K562 (cell line): Measurements from ENCODE around the gene TTC39B. TPM values are rescaled to one million over a fixed set of nuclear protein-coding genes. Genes with fewer than 3 reads are reported as not detected.

ENCODE experiments used
- ATAC-seq: fragments of 200-7000 bp; cut with Tn5 transposase; 3 replicates; pipeline ENCODE4 v1.9.1; 2020; ENCODE audit warnings: moderate library complexity
- BruUV-seq: library from RNA; stranded (reverse); fragments of 400-500 nt; replicated peaks from 2 replicates; lab custom pipeline; 2021; lab: Mats Ljungman, UMichigan
- CTCF ChIA-PET: fragments of 300-600 bp; formaldehyde crosslinking; extraction: SDS; loops from one replicate; lab custom pipeline; 2021; ENCODE audit warnings: low intra/inter-chr PET ratio; lab: Yijun Ruan, JAX
- POLR2A ChIA-PET: fragments of 300-600, 350-650 bp; sonication (Branson Sonifier 250); formaldehyde crosslinking; extraction: SDS; loops from one replicate; lab custom pipeline; 2021; ENCODE audit warnings: antibody characterized with exemption, inconsistent platforms; lab: Yijun Ruan, JAX
- DNase-seq, 4 experiments: peaks; one replicate each; pipeline versions ENCODE4 v3.0.0 to v3.0.0-alpha.2; 2011 to 2018; ENCODE audit warnings: low spot score in 3 of 4, mixed read lengths in 3 of 4; ENCODE audit errors: extremely low read depth in 1 of 4
- FAIRE-seq: peaks from 2 replicates; lab custom pipeline; 2011; peaks lifted over from hg19 to GRCh38; lab: Jason Lieb, UNC
- H2AFZ ChIP-seq: 2 replicates; pipeline ENCODE4 v1.6.0; 2011; ENCODE audit warnings: low read depth, low read length, control low read depth, inconsistent platforms
- H3K27ac ChIP-seq: fragments of 200-600 bp; 3 replicates; pipeline ENCODE4 v1.8.0; 2011; ENCODE audit warnings: low read depth, mild to moderate bottlenecking, control low read depth, inconsistent platforms, low read length, moderate library complexity, mixed read lengths; ENCODE audit errors: extremely low read depth
- H3K27me3 ChIP-seq, 2 experiments: fragments of 300-600 bp in 1 of 2; 2 replicates in 1 of 2; 3 replicates in 1 of 2; pipeline versions ENCODE4 v1.6.0 to v1.8.0; 2011; ENCODE audit warnings: inconsistent platforms in 2 of 2, low read length in 2 of 2, mild to moderate bottlenecking in 1 of 2, mixed read lengths in 1 of 2, moderate library complexity in 1 of 2; ENCODE audit not compliant: control insufficient read depth in 2 of 2, insufficient read depth in 2 of 2
- H3K36me3 ChIP-seq: fragments of 300-600 bp; 3 replicates; pipeline ENCODE4 v1.8.0; 2011; ENCODE audit warnings: mild to moderate bottlenecking, low read length, inconsistent platforms; ENCODE audit not compliant: control insufficient read depth, insufficient read depth
- H3K4me1 ChIP-seq, 2 experiments: fragments of 200-600 bp in 1 of 2; replicated peaks in 1 of 2; 2 replicates in 1 of 2; 3 replicates in 1 of 2; pipeline versions ENCODE4 v1.5.1 to v1.8.0; 2011; ENCODE audit warnings: inconsistent platforms in 2 of 2, low read length in 2 of 2, mild to moderate bottlenecking in 1 of 2, mixed read lengths in 1 of 2, moderate library complexity in 1 of 2; ENCODE audit not compliant: control insufficient read depth in 2 of 2, insufficient read depth in 2 of 2
- H3K4me2 ChIP-seq: 2 replicates; pipeline ENCODE4 v1.6.1; 2011; ENCODE audit warnings: low read length, control low read depth, inconsistent platforms, mixed read lengths; ENCODE audit not compliant: insufficient read depth
- H3K4me3 ChIP-seq: fragments of 200-600 bp; sonication (generic), shearing (Covaris generic); 2 replicates; pipeline ENCODE4 v1.5.1; 2016; ENCODE audit warnings: control low read depth, inconsistent platforms
- H3K79me2 ChIP-seq: fragments of 200-600 bp; 3 replicates; pipeline ENCODE4 v1.8.0; 2011; ENCODE audit warnings: low read length, inconsistent platforms; ENCODE audit not compliant: control insufficient read depth, insufficient read depth
- H3K9ac ChIP-seq, 2 experiments: 2 replicates each; pipeline versions ENCODE4 v1.6.0 to v1.6.1; 2011; ENCODE audit warnings: low read depth in 2 of 2, low read length in 2 of 2, control low read depth in 1 of 2, inconsistent platforms in 1 of 2, mild to moderate bottlenecking in 1 of 2, mixed read lengths in 1 of 2; ENCODE audit not compliant: insufficient read depth in 1 of 2
- H3K9me1 ChIP-seq: one replicate; pipeline ENCODE4 v1.6.0; 2011; ENCODE audit warnings: inconsistent platforms, mild to moderate bottlenecking, low read length, moderate library complexity; ENCODE audit not compliant: control insufficient read depth, insufficient read depth
- H3K9me3 ChIP-seq: replicated peaks from 2 replicates; pipeline ENCODE4 v1.5.1; 2011; ENCODE audit warnings: low read depth, low read length, inconsistent platforms; ENCODE audit not compliant: control insufficient read depth, insufficient read depth
- H4K20me1 ChIP-seq: replicated peaks from 2 replicates; pipeline ENCODE4 v1.6.1; 2011; ENCODE audit warnings: low read length, inconsistent platforms, mixed read lengths; ENCODE audit not compliant: control insufficient read depth, insufficient read depth
- GTF2E2 ChIP-seq: fragments of 200-800 bp; sonication (Bioruptor generic); IDR thresholded peaks from 2 replicates; pipeline ENCODE4 v1.6.1; 2016; ENCODE audit warnings: missing genetic modification characterization, missing compliant biosample characterization
- NFIX ChIP-seq: fragments of 250-450 bp; sonication (Bioruptor Pico); IDR thresholded peaks from 2 replicates; pipeline ENCODE4 v1.4.0; 2020; ENCODE audit warnings: low read depth, mild to moderate bottlenecking, moderate library complexity
- PCBP2 ChIP-seq: fragments of 200-400 bp; formaldehyde crosslinking; IDR thresholded peaks from 2 replicates; pipeline ENCODE4 v1.6.1; 2018; ENCODE audit warnings: low read length, low read depth, mild to moderate bottlenecking, moderate library complexity; ENCODE audit not compliant: poor library complexity, severe bottlenecking
- RCOR1 ChIP-seq, 2 experiments: IDR thresholded peaks; 2 replicates each; pipeline ENCODE4 v1.6.1; 2012; ENCODE audit warnings: low read depth in 2 of 2, low read length in 2 of 2, borderline replicate concordance in 1 of 2, improper control_type of control experiment in 1 of 2
- SMARCA4 ChIP-seq: fragments of 450-650 bp; IDR thresholded peaks from 2 replicates; pipeline ENCODE4 v1.6.1; 2016
- SMC3 ChIP-seq: conservative IDR thresholded peaks from 2 replicates; pipeline ENCODE4 v1.6.1; 2011; ENCODE audit warnings: low read depth, low read length, improper control_type of control experiment; ENCODE audit not compliant: insufficient read depth
- SRSF3 ChIP-seq: fragments of 200-400 bp; formaldehyde crosslinking; IDR thresholded peaks from 2 replicates; pipeline ENCODE4 v1.6.1; 2016; ENCODE audit warnings: mild to moderate bottlenecking, low read length, moderate library complexity; ENCODE audit not compliant: insufficient read depth
- ZBED1 ChIP-seq: IDR thresholded peaks from 2 replicates; pipeline ENCODE4 v1.6.1; 2014
- ZKSCAN8 ChIP-seq: fragments of 200-800 bp; sonication (Bioruptor generic); IDR thresholded peaks from 2 replicates; pipeline ENCODE4 v1.6.1; 2016; ENCODE audit warnings: missing genetic modification characterization, missing compliant biosample characterization
- ZNF512 ChIP-seq: IDR thresholded peaks from 2 replicates; pipeline ENCODE4 v1.6.1; 2016; ENCODE audit warnings: missing genetic modification characterization, missing compliant biosample characterization
- ZNF561 ChIP-seq: fragments of 450-650 bp; formaldehyde crosslinking; conservative IDR thresholded peaks from 2 replicates; pipeline ENCODE4 v1.4.0; 2020; ENCODE audit warnings: mild to moderate bottlenecking, moderate library complexity
- ZNF76 ChIP-seq: fragments of 250-450 bp; sonication (Bioruptor Pico); IDR thresholded peaks from 2 replicates; pipeline ENCODE4 v1.4.0; 2020; ENCODE audit warnings: mild to moderate bottlenecking, moderate library complexity, borderline replicate concordance
- WGBS: fragments of 100-300 bp; shearing (Covaris generic); methylation state at CpG from one replicate; pipeline ENCODE4 v1.1.6; 2016; ENCODE audit warnings: low coverage, mixed read lengths; ENCODE audit not compliant: insufficient coverage; ENCODE audit errors: missing lambda C conversion rate; 5-methylcytosine and 5-hydroxymethylcytosine counted together
- in situ Hi-C: fragments of 300-500 bp; cut with MboI; formaldehyde crosslinking; loops from 4 replicates; pipeline ENCODE4 v1.15.0; 2018; ENCODE audit warnings: inconsistent platforms, mixed read lengths
- intact Hi-C: fragments of 100-400 bp; cut with micrococcal nuclease; formaldehyde crosslinking; loops from 2 replicates; pipeline ENCODE4 v1.14.2; 2022
- polyA plus RNA-seq, 8 experiments: library from polyadenylated mRNA; depleted of rRNA in 4 of 8; stranded (reverse) in 5 of 8; unstranded in 3 of 8; fragments of >200 nt; fragmentation: Nextera tagmentation in 2 of 8; fragmentation: Illumina TruSeq in 1 of 8; extraction: Ambion mirVana in 2 of 8; extraction: Trizol in 1 of 8; gene quantifications; 2 replicates each; pipeline versions ENCODE4 v1.2.1 to v1.2.3, GENCODE V29; 2011 to 2014; ENCODE audit warnings: inconsistent platforms in 1 of 8, missing spikeins in 1 of 8
- total RNA-seq, 7 experiments: library from RNA; depleted of rRNA in 6 of 7; stranded (reverse); fragments of >200 nt in 6 of 7; fragmentation: Illumina TruSeq in 2 of 7; extraction: Trizol in 2 of 7; gene quantifications; 2 replicates each; pipeline versions ENCODE4 v1.2.1 to v1.2.3, GENCODE V29; 2011 to 2021; ENCODE audit warnings: low replicate concordance in 1 of 7
- TF ChIP-seq, protein P1 (sequence below): conservative IDR thresholded peaks from 2 replicates; pipeline ENCODE4 v1.6.1; 2011; ENCODE audit warnings: low read depth, mild to moderate bottlenecking, low read length; ENCODE audit not compliant: control insufficient read depth

The TTC39B gene
- total and polyA plus RNA-seq, 9 of the 15 experiments (the other 6 are each of a cell fraction or from before 2014, with no cell fraction given) = 0.32 to 1.2 (median 0.95) TPM

- POLR2A ChIA-PET = no interaction called here
- no peaks in the 10 kb centered on the region for H4K20me1 ChIP-seq
- no peaks in the 10 kb centered on the region for H3K79me2 ChIP-seq
- 0% methylated on average over 3 of the region's 4 CpGs for WGBS
- H3K9ac ChIP-seq = no peak overlapping the region
- no peaks in the 10 kb centered on the region for H3K36me3 ChIP-seq
- no peak overlapping the region for H3K4me2 ChIP-seq
- in situ Hi-C loops = no loop called here
- H3K27ac ChIP-seq = no peak overlapping the region
- intact Hi-C loops = no loop called here
- H3K4me3 ChIP-seq = no peak overlapping the region
- ATAC-seq (no peak), FAIRE-seq (no peak), DNase-seq (no peak)
- BruUV-seq = no TSS peak
- H3K9me3 ChIP-seq = no peaks in the 10 kb centered on the region
- CTCF ChIA-PET = no interaction called here
- no peaks in the 10 kb centered on the region for H3K4me1 ChIP-seq
- H3K9me1 ChIP-seq = no peaks in the 10 kb centered on the region
- no peak overlapping the region for H2AFZ ChIP-seq
- TF ChIP-seq GTF2E2 (tag) (no peak), ZKSCAN8 (CRISPR knock-in tag) (no peak), SMARCA4 (no peak), ZBED1 (no peak), ZNF561 (CRISPR knock-in tag) (no peak), ZNF76 (no peak), PCBP2 (no peak), SMC3 (no peak), NFIX (no peak), ZNF512 (tag) (no peak), RCOR1 (IDR thresholded peaks at IDR 0.05; ENCODE audit: borderline replicate concordance in 1 of 2, low read depth in 2 of 2, low read length in 2 of 2) (no peak), SRSF3 (no peak)
- TF ChIP-seq, protein P1, sequence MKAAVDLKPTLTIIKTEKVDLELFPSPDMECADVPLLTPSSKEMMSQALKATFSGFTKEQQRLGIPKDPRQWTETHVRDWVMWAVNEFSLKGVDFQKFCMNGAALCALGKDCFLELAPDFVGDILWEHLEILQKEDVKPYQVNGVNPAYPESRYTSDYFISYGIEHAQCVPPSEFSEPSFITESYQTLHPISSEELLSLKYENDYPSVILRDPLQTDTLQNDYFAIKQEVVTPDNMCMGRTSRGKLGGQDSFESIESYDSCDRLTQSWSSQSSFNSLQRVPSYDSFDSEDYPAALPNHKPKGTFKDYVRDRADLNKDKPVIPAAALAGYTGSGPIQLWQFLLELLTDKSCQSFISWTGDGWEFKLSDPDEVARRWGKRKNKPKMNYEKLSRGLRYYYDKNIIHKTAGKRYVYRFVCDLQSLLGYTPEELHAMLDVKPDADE = no peak
- no peaks in the 10 kb centered on the region; a peak in 1 of 5 replicates for H3K27me3 ChIP-seq
Observed at GRCh38 chr9:15150939-15151338, 156.1 kb downstream of the TTC39B start.
